Ramos (cell line): ENCODE results near the gene CACNA2D3.

Experiments used
- in situ Hi-C: fragments of 300-500 bp; cut with MboI; formaldehyde crosslinking; loops from one replicate; pipeline ENCODE4 v1.14.3; 2022; ENCODE audit warnings: low sequenced_read_pairs; ENCODE audit not compliant: unreplicated experiment

Gene CACNA2D3

GRCh38 chr3:54541369-54541768, 419.0 kb downstream of the CACNA2D3 start:
- in situ Hi-C loops: no loop called here

GRCh38 chr3:54543446-54543845, 421.1 kb downstream of the CACNA2D3 start:
- in situ Hi-C loops: no loop called here

- in situ Hi-C loops: no loop called here
Observed at GRCh38 chr3:54547051-54547450, 424.7 kb downstream of the CACNA2D3 start.

- in situ Hi-C loops: no loop called here
Observed at GRCh38 chr3:54547846-54548245, 425.5 kb downstream of the CACNA2D3 start.

GRCh38 chr3:54549607-54550220, 427.4 kb downstream of the CACNA2D3 start:
- in situ Hi-C loops: no loop called here

GRCh38 chr3:54550221-54550977, 428.0 kb downstream of the CACNA2D3 start:
- in situ Hi-C loops: no loop called here

- in situ Hi-C loops: no loop called here
Observed at GRCh38 chr3:54556630-54557029, 434.3 kb downstream of the CACNA2D3 start.

GRCh38 chr3:54557538-54558428, 435.4 kb downstream of the CACNA2D3 start:
- in situ Hi-C loops: no loop called here

- in situ Hi-C loops: no loop called here
Observed at GRCh38 chr3:54563501-54564200, 441.3 kb downstream of the CACNA2D3 start.

- in situ Hi-C loops: no loop called here
Observed at GRCh38 chr3:54564374-54564925, 442.1 kb downstream of the CACNA2D3 start.

- in situ Hi-C loops: no loop called here
Observed at GRCh38 chr3:54565956-54566355, 443.6 kb downstream of the CACNA2D3 start.

GRCh38 chr3:54567949-54568348, 445.6 kb downstream of the CACNA2D3 start:
- in situ Hi-C loops: no loop called here

- in situ Hi-C loops: no loop called here
Observed at GRCh38 chr3:54570008-54570407, 447.7 kb downstream of the CACNA2D3 start.

- in situ Hi-C loops: no loop called here
Observed at GRCh38 chr3:54572197-54572895, 450.0 kb downstream of the CACNA2D3 start.

- in situ Hi-C loops: no loop called here
Observed at GRCh38 chr3:54573858-54574257, 451.5 kb downstream of the CACNA2D3 start.

GRCh38 chr3:54574906-54575617, 452.7 kb downstream of the CACNA2D3 start:
- in situ Hi-C loops: no loop called here

GRCh38 chr3:54575618-54575960, 453.2 kb downstream of the CACNA2D3 start:
- in situ Hi-C loops: no loop called here

- in situ Hi-C loops: no loop called here
Observed at GRCh38 chr3:54577313-54577712, 455.0 kb downstream of the CACNA2D3 start.

- in situ Hi-C loops: no loop called here
Observed at GRCh38 chr3:54578417-54578816, 456.1 kb downstream of the CACNA2D3 start.
